ENCODE measurements around the gene PTPRN2.

Gene PTPRN2

DNA sequence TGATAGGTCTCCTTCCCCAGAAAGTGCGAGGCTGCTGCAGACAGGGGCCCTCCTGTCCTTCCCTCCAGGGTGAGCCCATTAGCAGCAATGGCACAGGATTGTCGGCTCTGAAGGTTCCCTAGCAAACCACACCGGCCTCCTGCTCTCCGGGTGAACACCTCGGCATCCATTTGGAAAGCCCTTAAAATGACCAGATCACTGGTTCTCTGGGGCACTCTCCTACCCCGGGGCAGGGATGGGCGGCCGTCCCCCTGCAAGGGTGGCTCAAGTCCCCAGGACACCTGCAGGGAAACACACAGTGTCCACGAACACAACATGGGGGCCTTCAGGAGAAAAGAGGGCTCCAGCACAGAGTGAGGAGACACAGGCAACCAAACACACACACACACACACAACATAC lies 459.1 kb downstream of the PTPRN2 start:
- Mint-ChIP-seq H3K4me1 (no peaks in the 10 kb centered on the region), H3K36me3 (ENCODE audit: low read depth) (no peaks in the 10 kb centered on the region), H3K27ac (no peak overlapping the region), H3K4me3 (no peak overlapping the region), H3K9me3 (peaks cover 26% of the 10 kb centered on the region), H3K27me3 (ENCODE audit: low read depth, poor library complexity) (no peaks in the 10 kb centered on the region)
- TF ChIP-seq, protein P1, sequence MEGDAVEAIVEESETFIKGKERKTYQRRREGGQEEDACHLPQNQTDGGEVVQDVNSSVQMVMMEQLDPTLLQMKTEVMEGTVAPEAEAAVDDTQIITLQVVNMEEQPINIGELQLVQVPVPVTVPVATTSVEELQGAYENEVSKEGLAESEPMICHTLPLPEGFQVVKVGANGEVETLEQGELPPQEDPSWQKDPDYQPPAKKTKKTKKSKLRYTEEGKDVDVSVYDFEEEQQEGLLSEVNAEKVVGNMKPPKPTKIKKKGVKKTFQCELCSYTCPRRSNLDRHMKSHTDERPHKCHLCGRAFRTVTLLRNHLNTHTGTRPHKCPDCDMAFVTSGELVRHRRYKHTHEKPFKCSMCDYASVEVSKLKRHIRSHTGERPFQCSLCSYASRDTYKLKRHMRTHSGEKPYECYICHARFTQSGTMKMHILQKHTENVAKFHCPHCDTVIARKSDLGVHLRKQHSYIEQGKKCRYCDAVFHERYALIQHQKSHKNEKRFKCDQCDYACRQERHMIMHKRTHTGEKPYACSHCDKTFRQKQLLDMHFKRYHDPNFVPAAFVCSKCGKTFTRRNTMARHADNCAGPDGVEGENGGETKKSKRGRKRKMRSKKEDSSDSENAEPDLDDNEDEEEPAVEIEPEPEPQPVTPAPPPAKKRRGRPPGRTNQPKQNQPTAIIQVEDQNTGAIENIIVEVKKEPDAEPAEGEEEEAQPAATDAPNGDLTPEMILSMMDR (IDR thresholded peaks at IDR 0.05): no peak
- no peak for DNase-seq

DNA sequence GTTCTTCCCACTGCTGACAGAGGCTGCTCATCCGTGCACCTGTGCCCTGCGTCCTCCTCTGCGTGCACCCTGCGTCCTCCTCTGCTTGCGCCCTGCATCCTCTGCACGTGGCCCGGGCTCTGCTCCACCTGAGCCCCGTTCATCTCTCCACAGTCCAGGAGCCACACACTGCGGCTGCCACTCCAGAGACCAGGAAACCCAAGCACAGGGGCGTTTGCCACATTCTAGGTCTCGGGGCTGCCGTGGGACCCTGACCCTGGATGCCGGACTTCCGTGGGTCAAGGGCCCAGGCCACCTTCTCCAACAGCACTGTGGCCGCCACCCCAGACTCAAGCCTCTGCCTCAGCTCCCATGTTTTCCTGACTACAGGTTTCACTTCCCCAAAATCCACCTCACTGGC lies 460.4 kb downstream of the PTPRN2 start:
- Mint-ChIP-seq H3K36me3 (ENCODE audit: low read depth) (no peaks in the 10 kb centered on the region), H3K27me3 (ENCODE audit: low read depth, poor library complexity) (no peaks in the 10 kb centered on the region), H3K27ac (no peak overlapping the region), H3K4me3 (no peak overlapping the region), H3K9me3 (peaks cover 37% of the 10 kb centered on the region), H3K4me1 (no peaks in the 10 kb centered on the region)
- TF ChIP-seq, protein P1 (IDR thresholded peaks at IDR 0.05): no peak
- no peak for DNase-seq

DNA sequence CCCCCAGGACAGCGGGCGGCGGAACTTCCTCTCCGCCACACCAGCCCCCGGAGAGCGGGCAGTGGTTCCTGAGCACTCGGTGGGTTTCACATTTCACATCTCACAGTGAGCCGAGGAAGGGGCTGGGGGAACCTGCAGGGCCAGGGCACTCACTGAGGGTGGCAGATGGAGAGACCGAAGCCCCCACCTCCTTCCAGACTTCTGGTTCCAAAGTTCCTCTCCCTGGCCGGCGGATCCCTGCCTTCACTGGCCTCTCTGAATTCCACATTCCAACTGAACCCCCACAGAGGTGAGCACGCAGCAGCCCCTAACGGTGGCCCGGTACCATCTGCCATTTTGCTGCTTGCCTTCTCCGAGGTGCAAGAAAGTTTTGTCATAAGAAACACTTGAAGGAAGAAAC lies 461.0 kb downstream of the PTPRN2 start:
- Mint-ChIP-seq H3K27ac (no peak overlapping the region), H3K4me1 (no peaks in the 10 kb centered on the region), H3K27me3 (ENCODE audit: low read depth, poor library complexity) (no peaks in the 10 kb centered on the region), H3K4me3 (no peak overlapping the region), H3K36me3 (ENCODE audit: low read depth) (no peaks in the 10 kb centered on the region), H3K9me3 (peaks cover 43% of the 10 kb centered on the region)
- no peak for DNase-seq
- TF ChIP-seq, protein P1 (IDR thresholded peaks at IDR 0.05): no peak

DNA sequence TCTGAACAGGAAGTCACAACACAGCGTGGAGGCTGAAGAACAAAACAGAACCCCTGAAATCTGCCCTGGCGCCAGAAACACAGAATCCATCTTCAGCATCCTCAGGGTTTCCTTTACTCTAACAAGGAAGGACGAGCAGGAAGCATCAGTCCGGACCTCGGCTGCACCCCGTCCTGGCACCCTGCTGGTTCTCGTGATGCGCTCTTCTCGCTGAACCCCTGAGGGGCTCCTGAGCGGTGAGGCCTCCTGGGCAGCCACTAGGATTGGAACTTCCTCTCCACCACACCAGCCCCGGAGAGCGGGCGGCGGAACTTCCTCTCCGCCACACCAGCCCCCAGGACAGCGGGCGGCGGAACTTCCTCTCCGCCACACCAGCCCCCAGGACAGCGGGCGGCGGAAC lies 461.9 kb downstream of the PTPRN2 start:
- peaks cover 2% of the 10 kb centered on the region for H3K27me3 Mint-ChIP-seq (ENCODE audit: low read depth, poor library complexity)
- H3K4me3 Mint-ChIP-seq: no peak overlapping the region
- no peak overlapping the region for H3K27ac Mint-ChIP-seq
- no peaks in the 10 kb centered on the region for H3K4me1 Mint-ChIP-seq
- no peaks in the 10 kb centered on the region for H3K36me3 Mint-ChIP-seq (ENCODE audit: low read depth)
- TF ChIP-seq, protein P1 (IDR thresholded peaks at IDR 0.05): no peak
- no peak for DNase-seq
- peaks cover 48% of the 10 kb centered on the region for H3K9me3 Mint-ChIP-seq

DNA sequence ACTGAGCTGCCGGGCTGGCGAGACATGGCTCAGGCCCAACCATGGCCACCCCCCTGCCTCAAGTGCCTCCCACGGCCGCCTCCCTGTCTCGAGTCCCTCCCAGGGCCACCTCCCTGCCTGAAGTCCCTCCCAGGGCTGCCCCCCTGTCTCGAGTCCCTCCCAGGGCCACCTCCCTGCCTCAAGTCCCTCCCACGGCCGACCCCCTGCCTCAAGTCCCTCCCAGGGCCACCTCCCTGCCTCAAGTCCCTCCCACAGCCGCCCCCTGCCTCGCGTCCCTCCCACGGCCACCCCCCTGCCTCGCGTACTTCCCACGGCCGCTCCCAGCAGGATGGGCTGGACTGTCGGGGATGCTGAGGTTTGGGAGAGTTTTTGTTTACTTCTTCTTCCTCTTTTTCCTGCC lies 462.5 kb downstream of the PTPRN2 start:
- H3K27me3 Mint-ChIP-seq (ENCODE audit: low read depth, poor library complexity): peaks cover 2% of the 10 kb centered on the region
- H3K9me3 Mint-ChIP-seq: peaks cover 50% of the 10 kb centered on the region
- no peaks in the 10 kb centered on the region for H3K36me3 Mint-ChIP-seq (ENCODE audit: low read depth)
- no peaks in the 10 kb centered on the region for H3K4me1 Mint-ChIP-seq
- no peak for DNase-seq
- H3K27ac Mint-ChIP-seq: no peak overlapping the region
- TF ChIP-seq, protein P1 (IDR thresholded peaks at IDR 0.05): no peak
- H3K4me3 Mint-ChIP-seq: no peak overlapping the region

DNA sequence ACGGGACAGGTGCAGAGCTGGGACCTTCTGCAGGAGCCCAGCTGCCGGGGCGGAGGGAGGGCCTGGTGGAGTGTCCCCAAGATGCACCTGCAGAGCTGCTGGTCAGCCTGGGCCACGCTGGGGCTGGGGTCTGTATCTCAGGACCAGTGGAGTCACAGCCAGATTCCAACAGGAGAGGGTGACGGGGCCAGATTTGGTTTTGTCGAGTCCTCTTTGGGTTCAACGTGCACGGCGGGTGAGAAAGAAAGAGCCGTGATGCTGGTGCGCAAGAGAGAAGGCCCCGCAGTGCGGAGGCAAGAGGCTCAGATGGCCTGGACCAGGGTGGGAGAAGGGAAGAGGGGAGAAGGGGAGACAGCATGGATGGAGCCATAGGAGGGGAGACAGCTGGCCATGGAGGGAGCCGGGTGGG lies 462.9 kb downstream of the PTPRN2 start:
- H3K9me3 Mint-ChIP-seq: peaks cover 54% of the 10 kb centered on the region
- H3K27ac Mint-ChIP-seq: no peak overlapping the region
- TF ChIP-seq, protein P1 (IDR thresholded peaks at IDR 0.05): no peak
- H3K4me1 Mint-ChIP-seq: no peaks in the 10 kb centered on the region
- no peaks in the 10 kb centered on the region for H3K36me3 Mint-ChIP-seq (ENCODE audit: low read depth)
- DNase-seq: no peak
- H3K4me3 Mint-ChIP-seq: no peak overlapping the region
- peaks cover 2% of the 10 kb centered on the region for H3K27me3 Mint-ChIP-seq (ENCODE audit: low read depth, poor library complexity)

Data from nephron progenitor cell (in vitro differentiated cells).